NT2/D1 (cell line): ENCODE data around the gene CAGE1.

ENCODE experiments used
- YY1 ChIP-seq: IDR thresholded peaks from 2 replicates; pipeline ENCODE4 v1.6.1; 2011; ENCODE audit not compliant: insufficient read length, insufficient read depth
- ZNF274 ChIP-seq: IDR thresholded peaks from 2 replicates; pipeline ENCODE4 v1.6.1; 2011; ENCODE audit warnings: mild to moderate bottlenecking, low read depth, low read length

DNA sequence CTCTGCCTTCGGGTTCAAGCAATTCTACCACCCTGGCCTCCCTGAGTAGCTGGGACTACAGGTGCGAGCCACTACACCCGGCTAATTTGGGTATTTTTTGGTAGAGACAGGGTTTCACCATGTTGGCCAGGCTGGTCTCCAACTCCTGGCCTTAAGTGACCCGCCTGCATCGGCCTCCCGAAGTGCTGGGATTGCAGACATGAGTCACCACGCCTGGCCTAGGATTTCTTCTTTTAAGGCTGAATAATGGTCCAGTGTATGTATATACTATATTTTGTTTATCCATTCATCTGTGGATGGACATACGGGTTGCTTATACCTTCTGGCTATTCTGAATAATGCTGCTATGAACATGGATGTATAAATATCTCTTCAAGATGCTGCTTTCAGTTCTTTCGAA lies 17.2 kb upstream of the CAGE1 start:
- TF ChIP-seq YY1 (no peak), ZNF274 (no peak)
